HG02938 (cell line): Measurements from ENCODE around the gene UGT1A3.
"Not testable (repeated sequence)": the region's sequence is repeated elsewhere in the genome, so short reads cannot be mapped to it uniquely, and the experiment has no call there.

ENCODE experiments used
- ATAC-seq: cut with Tn5 transposase; IDR thresholded peaks from one replicate; pipeline ENCODE4 v1.9.1; 2021; ENCODE audit warnings: mild to moderate bottlenecking, moderate library complexity; ENCODE audit not compliant: unreplicated experiment

UGT1A3 gene

DNA sequence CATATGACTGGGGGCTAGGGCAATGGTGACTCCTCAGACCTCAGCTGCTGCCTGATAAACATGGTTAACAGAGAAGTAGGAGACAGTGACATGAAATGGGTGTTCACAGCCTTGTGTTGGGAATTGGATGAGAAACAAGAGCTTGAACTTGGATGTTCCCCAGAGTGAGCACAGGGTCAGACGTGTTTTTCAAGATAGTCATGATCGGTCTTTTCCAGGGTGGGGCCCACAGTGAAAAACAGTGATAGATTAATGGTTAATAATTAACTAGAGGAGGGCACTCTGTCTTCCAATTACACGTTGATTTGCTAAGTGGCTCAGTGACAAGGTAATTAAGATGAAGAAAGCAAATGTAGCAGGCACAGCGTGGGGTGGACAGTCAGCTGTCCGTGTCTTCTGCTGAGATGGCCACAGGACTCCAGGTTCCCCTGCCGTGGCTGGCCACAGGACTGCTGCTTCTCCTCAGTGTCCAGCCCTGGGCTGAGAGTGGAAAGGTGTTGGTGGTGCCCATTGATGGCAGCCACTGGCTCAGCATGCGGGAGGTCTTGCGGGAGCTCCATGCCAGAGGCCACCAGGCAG is at the start of gene UGT1A3:
Gene UGT1A3 (plus strand): TSS at position 320 of the 579 bp plus-strand sequence. CDS start 85 bp downstream, at position 405.
- ATAC-seq, result no peak

DNA sequence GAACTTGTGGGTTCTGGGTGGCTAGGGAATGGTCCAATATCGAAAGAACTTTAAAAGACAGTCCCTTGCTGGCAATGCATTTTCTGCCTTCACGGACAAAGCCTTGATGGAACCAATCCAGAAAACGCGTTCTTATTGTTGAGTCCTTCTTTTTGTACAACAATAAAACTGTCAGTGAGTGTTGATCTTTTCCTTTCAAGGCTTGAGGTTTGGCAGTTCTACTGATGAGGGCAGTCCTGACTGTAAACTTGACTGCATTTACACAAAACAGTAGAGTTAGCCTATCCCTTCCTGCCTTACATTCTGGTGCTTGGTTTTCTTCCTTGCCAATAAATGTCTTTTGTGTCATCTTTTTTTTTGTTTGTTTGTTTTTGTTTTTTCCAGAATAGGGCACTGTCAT is 49.6 kb upstream of the UGT1A3 start:
- ATAC-seq, result no peak

DNA sequence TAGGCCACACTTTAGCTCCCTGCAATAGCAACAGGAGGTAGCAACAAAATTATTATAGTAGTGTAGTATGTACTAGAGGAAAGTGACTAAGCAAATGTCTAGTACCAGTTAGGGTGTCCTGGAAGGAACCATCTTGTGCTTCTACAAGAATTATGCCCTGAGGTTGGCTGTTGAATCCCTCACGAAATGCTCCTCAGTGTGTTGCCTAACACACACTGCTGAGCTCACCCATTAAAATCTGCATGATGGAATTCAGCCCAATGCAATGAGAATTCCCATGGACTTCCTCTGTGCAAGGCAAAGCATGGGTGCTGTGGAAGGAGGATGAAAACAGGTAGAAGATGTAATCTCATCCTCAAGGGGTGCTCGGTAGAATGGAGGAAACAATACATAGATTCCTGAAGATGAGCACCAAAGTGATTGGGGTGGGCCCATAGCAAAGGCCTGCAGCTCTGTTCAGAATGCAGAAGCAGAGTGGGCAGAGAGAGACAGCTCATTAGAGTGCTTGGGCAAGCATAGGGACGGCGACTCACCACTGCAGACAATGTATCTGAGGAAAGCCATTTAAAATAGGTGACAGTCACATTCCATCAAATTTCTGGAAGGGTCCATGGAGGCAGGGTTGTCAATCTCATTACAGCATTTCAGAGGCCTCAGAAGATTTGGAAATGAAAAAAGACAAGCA is 48.3 kb upstream of the UGT1A3 start:
- ATAC-seq, result no peak

DNA sequence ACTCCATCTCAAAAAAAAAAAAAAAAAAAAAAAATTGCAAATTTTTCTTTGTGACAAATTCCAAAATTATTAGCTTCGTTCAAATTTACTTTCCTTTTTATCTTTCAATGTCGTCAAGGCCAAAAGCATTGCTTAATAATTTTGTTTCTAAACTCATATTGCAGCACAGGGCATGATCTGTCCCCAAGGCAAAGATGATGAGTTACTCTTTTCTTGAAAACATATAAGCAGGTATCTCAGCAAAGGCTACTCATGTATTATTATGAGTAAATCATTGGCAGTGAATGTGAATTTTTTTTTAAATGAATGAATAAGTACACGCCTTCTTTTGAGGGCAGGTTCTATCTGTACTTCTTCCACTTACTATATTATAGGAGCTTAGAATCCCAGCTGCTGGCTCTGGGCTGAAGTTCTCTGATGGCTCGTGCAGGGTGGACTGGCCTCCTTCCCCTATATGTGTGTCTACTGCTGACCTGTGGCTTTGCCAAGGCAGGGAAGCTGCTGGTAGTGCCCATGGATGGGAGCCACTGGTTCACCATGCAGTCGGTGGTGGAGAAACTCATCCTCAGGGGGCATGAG is 47.2 kb upstream of the UGT1A3 start, which contains the start of gene UGT1A7:
Gene UGT1A7 (plus strand): TSS at position 381 of the 579 bp plus-strand sequence. CDS start 37 bp downstream, at position 418.
- no peak for ATAC-seq

DNA sequence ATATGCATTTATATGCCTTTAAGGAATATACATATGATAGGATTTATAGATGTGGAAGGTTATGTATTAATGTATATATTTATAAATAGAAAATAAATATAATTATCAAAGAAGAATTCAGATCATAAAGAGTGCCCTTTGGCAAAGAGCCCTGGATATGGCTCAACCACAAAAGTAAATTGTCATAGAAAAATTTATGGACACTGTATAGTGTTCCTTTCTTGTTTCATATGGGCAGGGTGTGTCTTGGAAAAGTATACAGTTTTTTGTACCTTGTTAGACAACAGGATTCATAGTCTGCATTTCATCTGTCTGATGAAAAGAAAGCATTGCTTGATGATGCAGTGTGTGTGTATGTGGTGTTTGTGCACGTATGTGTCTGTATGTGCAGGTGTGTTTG is 44.2 kb upstream of the UGT1A3 start:
- ATAC-seq, result no peak

DNA sequence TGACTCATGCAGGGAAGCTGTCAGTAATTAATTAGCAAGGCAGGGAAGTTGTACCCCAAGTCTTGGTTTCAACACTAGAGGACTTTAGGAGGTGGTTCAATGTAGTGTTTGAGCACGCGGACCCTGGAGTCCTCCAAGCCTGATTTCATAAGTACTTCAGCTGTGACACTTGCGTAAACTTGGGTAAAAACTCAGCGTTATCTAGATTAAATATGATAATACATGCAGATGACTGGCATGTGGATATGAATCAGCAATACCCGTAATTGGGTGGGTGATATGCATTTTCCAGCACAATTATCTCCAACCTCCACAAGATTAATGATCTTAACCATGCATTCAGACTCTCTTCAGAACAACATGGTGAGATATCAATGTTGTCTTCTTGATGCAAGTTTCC is 41.9 kb upstream of the UGT1A3 start:
- no peak for ATAC-seq

DNA sequence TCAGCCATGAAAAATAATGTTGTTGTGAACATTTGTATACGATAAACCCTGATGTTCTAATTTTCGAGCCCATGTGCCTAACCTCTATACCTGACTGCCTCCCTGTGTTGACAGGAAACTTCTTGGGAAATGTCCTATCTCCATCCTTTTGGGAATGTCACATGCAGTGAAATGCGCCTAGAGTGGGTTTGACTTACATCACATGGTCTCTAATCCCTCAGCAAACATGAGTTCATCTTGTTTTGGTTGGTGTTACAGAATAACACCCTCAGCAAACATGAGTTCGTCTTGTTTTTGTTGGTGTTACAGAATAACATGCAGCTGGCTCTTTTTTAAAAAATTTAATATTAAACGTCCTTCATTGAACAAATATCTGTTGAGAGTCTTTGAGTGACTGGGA is 40.5 kb upstream of the UGT1A3 start:
- no peak for ATAC-seq

DNA sequence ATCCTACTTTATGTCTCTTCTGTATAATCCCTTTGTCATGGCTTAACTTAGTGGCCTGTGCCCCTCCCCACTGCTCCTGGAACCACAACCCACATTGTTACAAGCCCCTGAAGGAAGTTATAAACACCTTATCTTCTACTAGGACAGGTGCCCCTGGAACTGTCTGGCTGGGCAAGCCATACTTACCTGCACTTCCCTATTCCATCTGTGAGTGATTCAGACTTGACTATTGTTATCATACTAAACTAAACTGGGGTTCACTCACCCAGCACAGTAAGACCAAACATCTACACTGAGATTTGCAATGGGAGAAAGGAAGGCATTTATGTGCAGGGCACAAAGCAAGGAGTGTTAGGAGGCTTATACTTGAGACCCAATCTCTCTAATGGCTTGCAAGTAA is 39.8 kb upstream of the UGT1A3 start:
- ATAC-seq, result no peak

DNA sequence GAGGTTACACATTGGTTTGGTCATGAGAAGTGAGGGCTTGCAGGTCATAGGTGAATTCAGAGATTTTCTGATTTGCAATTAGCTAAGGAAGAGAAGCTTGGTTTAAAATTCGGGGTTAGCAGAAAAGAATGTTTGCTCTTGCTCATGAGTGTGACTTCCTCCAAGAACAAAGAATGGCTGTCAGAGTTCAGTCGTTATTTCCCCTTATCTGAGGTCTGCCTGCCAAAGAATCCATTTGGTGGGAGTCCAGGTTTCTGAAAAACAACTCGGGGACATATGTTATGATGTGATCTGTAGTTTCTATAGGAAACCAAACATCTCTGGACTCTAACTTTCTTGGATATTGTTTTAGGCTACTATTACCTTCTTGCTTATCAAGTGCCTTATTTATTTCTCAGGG is 39.3 kb upstream of the UGT1A3 start:
- no peak for ATAC-seq

DNA sequence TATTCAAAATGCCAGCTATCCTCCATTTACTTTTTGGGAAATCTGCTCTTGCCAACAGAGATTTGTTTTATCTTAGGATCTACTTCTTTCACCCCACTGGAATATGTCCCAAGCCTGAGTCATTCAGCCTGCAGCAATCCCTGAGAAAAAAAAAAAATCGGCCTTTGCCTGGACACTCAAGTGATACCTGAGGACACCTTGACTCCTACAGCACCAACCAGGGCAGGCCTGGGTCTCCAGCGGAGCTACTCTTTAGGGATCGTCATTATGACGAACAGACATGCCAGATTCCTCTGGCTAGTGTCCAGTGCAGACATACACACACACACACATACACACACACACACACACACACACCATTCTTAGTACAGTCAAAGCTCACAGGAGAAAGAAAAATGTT is 38.4 kb upstream of the UGT1A3 start:
- no peak for ATAC-seq

DNA sequence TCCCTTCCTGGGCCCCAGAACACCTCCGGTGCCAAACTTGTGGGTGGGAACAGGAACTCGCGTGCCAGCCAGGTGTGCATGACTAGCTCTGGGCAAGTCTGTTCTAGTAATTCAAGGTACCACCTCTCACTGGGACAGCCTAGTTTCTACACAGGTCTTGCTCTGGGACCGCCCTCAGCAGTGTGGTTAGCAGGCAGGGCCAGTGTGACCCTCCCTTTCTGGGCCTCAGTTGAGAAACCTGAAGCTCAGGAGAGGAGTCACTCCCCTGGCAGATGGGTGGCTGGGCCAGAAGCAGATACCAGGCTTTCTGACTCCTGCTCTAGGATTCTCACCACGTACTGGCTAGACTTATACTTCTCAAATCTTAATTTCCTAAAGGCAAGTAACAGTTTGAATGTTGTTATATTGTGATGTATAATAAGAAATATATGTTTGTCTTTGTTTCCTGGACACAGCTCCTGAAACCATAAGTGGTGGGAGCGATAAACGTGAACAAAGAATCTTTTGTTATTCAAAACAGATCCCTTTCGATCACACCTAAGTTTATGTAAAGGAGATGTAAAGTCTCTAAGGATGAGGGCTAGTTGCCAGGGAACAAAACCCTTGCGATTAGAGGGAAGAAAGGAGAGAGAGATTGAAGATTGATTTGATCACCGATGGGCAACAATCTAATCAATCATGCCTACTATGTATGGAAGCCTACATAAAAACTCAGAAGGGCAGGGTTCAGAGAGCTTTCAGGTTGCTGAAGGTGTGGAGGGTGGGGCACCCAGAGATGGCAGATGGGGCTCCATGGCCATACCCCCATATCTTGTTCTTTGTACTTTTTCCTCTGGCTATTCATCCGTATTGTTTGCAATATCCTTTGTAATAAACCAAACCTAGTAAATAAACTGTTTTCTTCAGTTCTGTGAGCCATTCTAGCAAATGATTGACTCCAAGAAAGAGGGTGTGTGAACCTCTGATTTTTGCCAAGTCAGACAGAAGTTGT is 37.1 kb upstream of the UGT1A3 start:
- ATAC-seq, result no peak

DNA sequence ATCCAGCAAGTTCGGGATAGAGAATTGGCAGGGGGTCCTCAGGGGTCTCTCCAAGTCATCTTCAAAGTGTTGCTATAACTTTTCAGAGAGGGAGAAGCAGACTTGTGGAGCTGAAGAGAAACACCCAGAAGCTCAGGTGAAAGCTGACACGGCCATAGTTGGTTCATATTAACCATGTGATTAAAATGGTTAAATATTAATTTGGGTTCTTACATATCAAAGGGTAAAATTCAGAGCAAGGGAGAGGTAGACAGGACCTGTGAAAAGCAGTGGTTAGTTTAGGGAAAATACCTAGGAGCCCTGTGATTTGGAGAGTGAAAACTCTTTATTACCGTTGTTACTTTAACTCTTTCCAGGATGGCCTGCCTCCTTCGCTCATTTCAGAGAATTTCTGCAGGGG is 36.2 kb upstream of the UGT1A3 start, which contains the start of gene UGT1A6:
Gene UGT1A6 (plus strand): TSS at position 243 of the 400 bp plus-strand sequence. CDS start 115 bp downstream, at position 358.
- no peak for ATAC-seq

DNA sequence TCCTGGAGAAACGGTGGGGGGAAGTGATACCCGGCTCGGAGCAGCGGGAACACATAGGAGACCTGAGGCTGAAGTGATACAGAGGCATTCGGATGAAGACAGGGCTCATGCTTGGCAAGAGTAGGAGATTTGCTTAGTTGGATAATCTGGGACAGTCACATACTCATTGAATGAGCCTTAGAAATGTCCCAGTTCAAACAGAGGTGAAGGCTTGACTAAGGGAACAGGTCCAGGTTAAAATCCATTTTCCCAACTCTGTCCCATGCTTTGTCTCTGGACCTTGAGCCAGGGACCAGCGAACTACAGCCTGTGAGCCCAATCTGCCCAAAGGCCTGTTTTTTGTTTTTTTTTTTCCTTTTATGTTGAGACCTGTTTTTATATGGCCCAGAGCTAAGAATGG is 34.9 kb upstream of the UGT1A3 start:
- ATAC-seq, result no peak

DNA sequence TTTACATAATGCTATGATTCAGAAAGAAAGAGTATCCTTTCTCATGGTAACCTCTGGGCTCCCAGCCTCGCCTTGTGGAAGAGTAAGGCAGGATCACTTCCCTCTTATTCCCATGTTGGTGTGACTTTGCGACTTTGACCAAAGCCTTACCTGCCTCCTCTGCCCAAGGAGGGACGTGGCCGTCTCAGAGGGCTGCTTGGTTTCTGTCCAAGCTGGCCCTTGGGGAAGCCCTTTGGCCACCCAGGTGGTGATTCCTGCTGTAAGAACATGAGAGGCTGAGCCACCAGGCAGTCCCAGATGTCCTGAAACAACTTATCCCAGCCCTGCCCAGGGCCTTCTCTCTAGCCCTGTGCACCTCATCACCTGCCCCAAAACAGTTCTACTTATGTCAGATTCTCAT is 30.1 kb upstream of the UGT1A3 start:
- ATAC-seq, result no peak

DNA sequence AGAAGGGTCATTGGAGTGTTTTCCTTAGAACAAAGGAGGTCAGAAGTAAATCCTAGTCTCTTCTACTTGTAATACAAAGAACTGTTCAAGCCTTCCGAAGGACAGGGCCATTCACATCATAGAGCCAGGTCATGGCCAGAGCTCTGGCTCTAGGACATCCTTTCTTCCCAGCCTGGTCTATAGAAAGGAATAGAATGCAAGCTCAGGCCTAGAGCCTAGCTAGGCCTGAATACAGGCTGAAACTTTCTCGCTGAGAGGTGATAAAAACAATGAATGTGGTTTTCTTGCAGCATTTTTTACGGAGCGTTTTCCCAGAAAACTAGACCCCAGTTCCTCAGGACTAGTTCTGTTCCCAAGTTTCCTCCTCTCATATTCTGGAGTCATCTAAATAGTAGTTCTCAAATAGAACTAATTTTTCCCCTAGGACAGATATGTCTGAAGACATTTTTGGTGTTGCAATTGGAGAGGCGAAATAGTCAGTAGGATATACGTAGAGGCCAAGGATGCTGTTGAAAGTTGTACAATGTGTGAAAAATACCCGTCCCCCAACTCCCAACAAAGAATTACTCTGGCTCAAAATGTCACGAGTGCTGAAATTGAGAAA is 29.3 kb upstream of the UGT1A3 start:
- ATAC-seq, result no peak

DNA sequence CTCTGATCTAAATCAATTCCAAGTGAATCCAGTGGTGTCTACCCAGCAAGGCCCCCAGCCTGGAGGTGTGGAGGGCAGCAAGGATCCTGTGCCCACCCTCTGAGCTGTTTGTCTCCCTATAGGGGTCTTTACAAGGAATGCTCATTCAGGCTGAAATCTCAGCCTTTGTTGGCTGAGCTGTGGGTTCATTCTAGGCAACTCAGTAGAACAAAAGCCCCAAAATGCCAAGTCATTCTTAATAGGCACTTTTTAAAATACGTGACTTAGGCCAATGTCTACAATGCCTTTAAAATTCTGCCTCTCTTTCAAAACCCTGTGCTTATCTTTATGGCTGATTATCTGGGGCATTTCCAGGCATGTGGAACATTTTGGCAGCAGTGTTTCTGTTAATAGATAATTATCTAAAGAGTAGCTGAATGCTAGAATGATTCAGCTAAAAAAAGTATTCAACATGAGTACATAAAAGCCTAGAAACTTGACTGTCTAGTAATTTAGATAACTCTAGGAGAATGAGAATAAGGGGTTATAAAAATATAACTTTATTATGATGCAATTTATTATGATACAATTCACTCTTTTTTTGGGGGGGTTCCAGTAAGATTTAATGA is 28.7 kb upstream of the UGT1A3 start:
- no peak for ATAC-seq

DNA sequence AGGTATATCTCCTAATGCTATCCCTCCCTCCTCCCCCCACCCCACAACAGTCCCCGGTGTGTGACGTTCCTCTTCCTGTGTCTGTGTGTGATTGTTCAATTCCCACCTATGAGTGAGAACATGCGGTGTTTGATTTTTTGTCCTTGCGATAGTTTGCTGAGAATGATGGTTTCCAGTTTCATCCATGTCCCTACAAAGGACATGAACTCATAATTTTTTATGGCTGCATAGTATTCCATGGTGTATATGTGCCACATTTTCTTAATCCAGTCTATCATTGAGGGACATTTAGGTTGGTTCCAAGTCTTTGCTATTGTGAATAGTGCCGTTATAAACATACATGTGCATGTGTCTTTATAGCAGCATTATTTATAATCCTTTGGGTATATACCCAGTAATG is 28.0 kb upstream of the UGT1A3 start:
- not testable (repeated sequence) for ATAC-seq

DNA sequence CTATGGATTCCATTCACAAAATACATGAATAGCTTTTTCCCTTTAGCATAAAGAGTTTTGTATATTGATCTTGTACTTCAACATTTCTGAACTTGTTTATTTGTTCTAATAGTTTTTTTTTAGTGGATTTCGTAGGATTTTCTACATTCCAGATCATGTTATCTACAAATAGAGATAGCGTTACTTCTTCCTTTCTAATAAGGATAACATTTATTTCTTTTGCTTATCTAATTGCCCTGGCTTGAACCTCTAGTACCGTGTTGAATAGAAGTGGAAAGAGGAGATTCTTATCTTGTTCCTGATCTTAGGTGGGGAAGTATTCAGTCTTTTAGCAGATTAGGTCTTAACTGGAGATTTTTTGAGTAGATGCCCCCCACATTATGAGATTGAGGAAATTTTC is 26.6 kb upstream of the UGT1A3 start:
- no peak for ATAC-seq

DNA sequence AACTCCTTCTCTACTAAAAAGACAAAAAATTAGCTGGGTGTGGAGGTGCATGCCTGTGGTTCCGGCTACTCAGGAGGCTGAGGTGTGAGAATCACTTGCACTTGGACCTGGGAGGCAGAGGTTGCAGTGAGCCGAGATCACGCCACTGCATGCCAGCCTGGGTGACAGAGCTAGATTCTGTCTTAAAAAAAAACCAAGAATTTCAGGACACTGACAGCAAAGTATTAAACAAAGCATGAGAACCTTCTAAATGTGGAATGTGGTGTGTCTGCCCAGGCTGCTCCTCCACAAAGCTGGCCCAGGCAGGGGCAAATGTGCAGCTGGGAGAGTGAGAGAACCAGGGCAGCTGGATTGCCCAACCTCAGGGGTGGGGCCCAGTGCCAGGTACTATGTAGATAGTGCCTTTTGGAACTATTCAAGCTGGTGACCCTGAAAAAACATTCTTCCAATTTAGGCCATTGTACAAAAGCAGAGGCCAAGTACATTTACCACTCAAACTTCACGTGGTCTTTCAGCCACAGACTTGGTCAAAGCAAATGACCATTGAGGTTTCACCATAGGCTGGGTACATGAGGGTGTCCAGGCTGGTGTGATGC is 22.8 kb upstream of the UGT1A3 start:
- ATAC-seq, result no peak

DNA sequence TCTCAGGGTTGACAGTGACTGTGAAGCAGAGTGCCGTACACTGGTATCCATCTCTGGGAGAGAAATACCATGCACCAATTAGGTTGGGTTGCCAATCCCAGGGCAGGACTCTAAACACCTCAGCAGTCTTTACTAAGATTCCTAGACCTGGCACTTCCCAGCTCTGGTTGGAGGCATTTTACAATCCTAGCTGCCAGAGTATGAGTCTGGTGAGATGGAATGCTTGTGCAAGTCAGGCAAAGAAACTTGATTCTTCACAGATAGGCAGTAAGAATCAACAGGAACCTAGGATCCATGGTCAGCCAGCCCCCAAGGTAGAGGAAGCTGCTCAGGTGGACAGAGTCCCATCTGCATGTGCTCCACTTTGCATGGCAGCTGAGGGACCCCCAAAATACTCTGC is 22.1 kb upstream of the UGT1A3 start:
- no peak for ATAC-seq
